GM21515 (cell line): ENCODE data around the gene EYA3.

ENCODE experiments used
- ATAC-seq: cut with Tn5 transposase; IDR thresholded peaks from one replicate; pipeline ENCODE4 v1.9.1; 2021; ENCODE audit not compliant: unreplicated experiment

Gene EYA3

GRCh38 chr1:27941671-27942540 is 146.5 kb downstream of the EYA3 start:
- no peak for ATAC-seq

- no peak for ATAC-seq
Measured at GRCh38 chr1:27940870-27941560, 147.4 kb downstream of the EYA3 start.

- ATAC-seq, result no peak
Measured at GRCh38 chr1:27940297-27940696, 148.1 kb downstream of the EYA3 start.

GRCh38 chr1:27938488-27938887 is 149.9 kb downstream of the EYA3 start:
- ATAC-seq, result no peak

- ATAC-seq, result no peak
Measured at GRCh38 chr1:27937524-27937836, 150.9 kb downstream of the EYA3 start.

GRCh38 chr1:27936370-27936769 is 152.0 kb downstream of the EYA3 start:
- no peak for ATAC-seq

GRCh38 chr1:27935721-27936120 is 152.7 kb downstream of the EYA3 start:
- no peak for ATAC-seq

GRCh38 chr1:27934818-27935549 is 153.4 kb downstream of the EYA3 start, which contains the start of gene SMPDL3B:
TSS of gene SMPDL3B (plus strand) at chr1:27935000. CDS start at chr1:27935184, 184 bp downstream.
- ATAC-seq, result no peak

GRCh38 chr1:27931759-27932158 is 156.7 kb downstream of the EYA3 start:
- ATAC-seq, result no peak

- ATAC-seq, result no peak
Measured at GRCh38 chr1:27931184-27931583, 157.2 kb downstream of the EYA3 start.

- ATAC-seq, result no peak
Measured at GRCh38 chr1:27928216-27928954, 160.0 kb downstream of the EYA3 start.

- no peak for ATAC-seq
Measured at GRCh38 chr1:27922272-27922671, 166.1 kb downstream of the EYA3 start.
